Mesodermal cell (in vitro differentiated cells): Measurements from ENCODE around the gene AGAP1.
"Not testable (repeated sequence)": the region's sequence is repeated elsewhere in the genome, so short reads cannot be mapped to it uniquely, and the experiment has no call there.

Experiments
- H3K27ac ChIP-seq: 2 replicates; pipeline ENCODE4 v1.7.0; 2013; ENCODE audit warnings: mild to moderate bottlenecking, low read depth, low read length, moderate library complexity; ENCODE audit not compliant: severe bottlenecking
- H3K36me3 ChIP-seq: 2 replicates; pipeline ENCODE4 v1.7.1; 2013; ENCODE audit warnings: mild to moderate bottlenecking, low read length, moderate library complexity; ENCODE audit not compliant: control insufficient read depth, insufficient read depth
- H3K4me1 ChIP-seq: one replicate; pipeline ENCODE4 v1.7.1; 2013; ENCODE audit warnings: mild to moderate bottlenecking, low read length; ENCODE audit not compliant: insufficient read depth, control insufficient read depth, poor library complexity, severe bottlenecking
- H3K4me3 ChIP-seq: 2 replicates; pipeline ENCODE4 v1.7.0; 2013; ENCODE audit warnings: low read length, control low read depth, mild to moderate bottlenecking; ENCODE audit not compliant: insufficient read depth, poor library complexity, severe bottlenecking; ENCODE audit errors: extremely low read depth
- H3K9me3 ChIP-seq: 2 replicates; pipeline ENCODE4 v1.7.1; 2013; ENCODE audit warnings: mild to moderate bottlenecking, low read length, moderate library complexity; ENCODE audit not compliant: control insufficient read depth
- WGBS, 2 experiments: methylation state at CpG; one replicate each; pipeline ENCODE4 v1.1.5; 2013; ENCODE audit warnings: missing lambda C conversion rate in 2 of 2; ENCODE audit not compliant: insufficient coverage in 2 of 2; 5-methylcytosine and 5-hydroxymethylcytosine counted together

The AGAP1 gene

DNA sequence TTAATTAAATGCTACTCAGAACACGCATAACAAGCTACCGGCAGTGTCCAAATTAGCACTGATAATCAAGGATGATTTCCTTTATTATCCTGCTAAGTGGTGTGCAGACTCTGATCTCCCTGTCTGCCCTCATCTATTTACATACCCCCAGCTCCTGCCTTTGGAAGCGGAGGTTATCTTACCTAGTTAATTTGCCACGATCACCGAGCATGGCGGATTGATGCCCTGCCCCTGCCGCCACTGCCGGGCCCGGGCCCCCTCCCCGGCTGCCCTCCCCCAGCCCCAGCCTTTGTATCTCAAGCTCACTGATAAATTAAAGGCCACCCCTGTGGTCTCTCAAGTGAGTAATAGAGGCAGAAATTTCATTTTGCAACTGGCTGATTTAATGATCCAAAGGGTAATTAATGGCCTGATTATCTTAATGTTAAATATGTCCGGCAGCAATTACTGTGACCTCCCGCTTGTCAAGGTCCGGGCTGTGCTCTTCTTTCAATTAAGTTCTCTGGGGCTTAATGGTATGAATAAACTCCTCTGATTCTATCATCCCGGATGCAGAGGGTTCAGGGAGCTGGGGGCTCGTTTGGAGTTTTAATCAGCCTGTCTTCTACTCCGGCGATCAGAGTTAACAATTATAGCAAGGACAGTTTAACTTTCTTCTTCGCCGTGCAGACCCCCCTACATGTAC, 560.9 kb downstream of the AGAP1 start:
- H3K27ac ChIP-seq = no peak overlapping the region
- WGBS, 2 experiments = 74 to 75% methylated on average over 11 to 15 of the region's 19 CpGs

DNA sequence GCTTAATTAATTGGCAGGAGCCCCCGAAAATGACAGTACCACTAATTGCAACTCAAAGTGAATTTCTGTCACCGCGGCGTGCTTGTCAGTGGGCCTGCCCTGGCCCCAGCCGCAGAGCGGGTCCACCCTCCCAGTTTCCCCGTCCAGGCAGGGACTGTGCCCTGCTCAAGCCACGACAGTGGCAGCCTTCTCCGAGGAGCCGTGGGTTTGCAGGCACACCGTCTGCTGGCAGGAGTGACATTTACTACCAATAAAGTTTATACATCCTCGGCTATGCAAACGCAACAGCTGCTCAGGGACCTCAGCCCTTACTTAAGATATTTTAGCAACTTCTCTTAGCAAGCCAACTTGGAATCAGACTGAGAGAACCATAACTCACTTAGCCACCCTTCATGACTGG, 561.6 kb downstream of the AGAP1 start:
- Histone ChIP-seq H3K27ac (no peak overlapping the region), H3K4me3 (no peak overlapping the region), H3K9me3 (peaks cover 16% of the 10 kb centered on the region), H3K4me1 (no peaks in the 10 kb centered on the region), H3K36me3 (peaks cover 38% of the 10 kb centered on the region)
- 91 to 92% methylated on average over 13 of the region's 13 CpGs for WGBS, 2 experiments

More for the DNA sequence above, 560.9 kb downstream of the AGAP1 start:
- H3K36me3 ChIP-seq = peaks cover 38% of the 10 kb centered on the region
- H3K4me3 ChIP-seq = no peak overlapping the region
- peaks cover 16% of the 10 kb centered on the region for H3K9me3 ChIP-seq
- H3K4me1 ChIP-seq = no peaks in the 10 kb centered on the region

DNA sequence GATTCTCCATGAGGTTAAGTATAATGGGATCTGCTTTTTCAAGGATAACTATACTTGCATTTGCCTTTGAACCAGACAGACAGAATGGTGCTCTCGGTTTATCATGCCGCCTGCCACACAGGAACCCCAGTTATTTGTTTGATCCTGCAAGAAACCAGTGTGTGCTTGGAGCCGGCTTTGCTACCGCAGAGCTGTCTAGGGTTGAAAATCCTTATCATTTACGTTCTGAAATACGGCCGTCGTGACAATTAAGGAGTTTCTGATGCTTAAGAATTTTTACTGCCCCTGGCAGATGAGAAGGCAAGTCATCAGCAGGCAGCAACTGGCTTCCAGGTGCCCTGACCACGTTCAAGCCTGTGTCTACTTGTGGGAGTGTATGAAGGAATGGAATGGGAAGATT, 562.3 kb downstream of the AGAP1 start:
- H3K27ac ChIP-seq = no peak overlapping the region
- H3K4me1 ChIP-seq = no peaks in the 10 kb centered on the region
- H3K9me3 ChIP-seq = peaks cover 16% of the 10 kb centered on the region
- H3K36me3 ChIP-seq = peaks cover 38% of the 10 kb centered on the region
- whole genome bisulfite sequencing, 2 experiments = 91 to 94% methylated on average over 9 of the region's 9 CpGs
- H3K4me3 ChIP-seq = no peak overlapping the region

GRCh38 chr2:236057375-236057774, 563.5 kb downstream of the AGAP1 start:
- Histone ChIP-seq H3K4me3 (no peak overlapping the region), H3K9me3 (peaks cover 16% of the 10 kb centered on the region), H3K27ac (no peak overlapping the region), H3K4me1 (no peaks in the 10 kb centered on the region), H3K36me3 (peaks cover 35% of the 10 kb centered on the region)
- WGBS, 2 experiments = 95 to 96% methylated on average over 3 to 4 of the region's 4 CpGs

GRCh38 chr2:236061497-236061896, 567.7 kb downstream of the AGAP1 start:
- Histone ChIP-seq H3K27ac (no peak overlapping the region), H3K4me3 (no peak overlapping the region), H3K36me3 (peaks cover 29% of the 10 kb centered on the region), H3K4me1 (no peaks in the 10 kb centered on the region), H3K9me3 (peaks cover 16% of the 10 kb centered on the region)
- WGBS, 2 experiments = 34 to 52% methylated on average over 5 to 6 of the region's 9 CpGs

DNA sequence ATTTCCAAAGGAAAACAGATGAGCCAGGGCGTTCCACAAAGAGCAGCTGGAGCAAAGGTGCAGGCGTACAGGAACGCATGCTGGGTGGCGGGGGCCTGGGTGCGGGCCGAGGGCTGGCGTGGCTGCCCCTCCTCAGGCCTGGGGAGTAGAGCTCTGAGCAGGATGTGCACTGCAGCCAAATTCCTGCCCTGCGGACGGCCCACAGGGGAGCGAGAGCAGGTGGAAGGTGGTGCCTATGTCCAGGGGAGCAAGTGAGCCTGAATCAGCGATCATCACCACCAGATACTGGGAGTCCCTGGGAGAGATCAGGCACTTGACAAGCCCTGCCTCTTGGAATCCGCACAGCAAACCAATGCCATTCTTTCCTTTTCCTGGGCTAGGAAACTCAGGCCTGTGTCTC, 568.1 kb downstream of the AGAP1 start:
- Histone ChIP-seq H3K36me3 (peaks cover 25% of the 10 kb centered on the region), H3K9me3 (peaks cover 16% of the 10 kb centered on the region)
- 73 to 76% methylated on average over 6 to 11 of the region's 12 CpGs for WGBS, 2 experiments

DNA sequence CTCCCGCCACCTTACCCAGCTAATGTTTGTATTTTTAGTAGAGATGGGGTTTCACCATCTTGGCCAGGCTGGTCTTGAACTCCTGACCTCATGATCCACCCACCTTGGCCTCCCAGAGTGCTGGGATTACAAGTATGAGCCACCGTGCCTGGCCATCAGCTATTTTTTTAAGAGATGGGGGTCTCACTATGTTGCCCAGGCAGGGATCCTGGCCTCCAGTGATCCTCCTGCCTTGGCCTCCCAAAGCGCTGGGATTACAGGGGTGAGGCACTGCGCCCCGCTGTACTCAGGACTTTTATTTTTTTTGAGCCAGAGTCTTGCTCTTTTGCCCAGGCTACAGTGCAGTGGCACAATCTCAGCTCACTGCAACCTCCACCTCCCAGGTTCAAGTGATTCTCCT, 569.0 kb downstream of the AGAP1 start:
- 91 to 92% methylated on average over 4 of the region's 5 CpGs for WGBS, 2 experiments
- H3K4me1 ChIP-seq, H3K4me3 ChIP-seq, H3K9me3 ChIP-seq, H3K27ac ChIP-seq: not testable (repeated sequence)
- H3K36me3 ChIP-seq = peaks cover 16% of the 10 kb centered on the region

More for the DNA sequence above, 568.1 kb downstream of the AGAP1 start:
- no peaks in the 10 kb centered on the region for H3K4me1 ChIP-seq
- H3K27ac ChIP-seq = no peak overlapping the region
- H3K4me3 ChIP-seq = no peak overlapping the region

DNA sequence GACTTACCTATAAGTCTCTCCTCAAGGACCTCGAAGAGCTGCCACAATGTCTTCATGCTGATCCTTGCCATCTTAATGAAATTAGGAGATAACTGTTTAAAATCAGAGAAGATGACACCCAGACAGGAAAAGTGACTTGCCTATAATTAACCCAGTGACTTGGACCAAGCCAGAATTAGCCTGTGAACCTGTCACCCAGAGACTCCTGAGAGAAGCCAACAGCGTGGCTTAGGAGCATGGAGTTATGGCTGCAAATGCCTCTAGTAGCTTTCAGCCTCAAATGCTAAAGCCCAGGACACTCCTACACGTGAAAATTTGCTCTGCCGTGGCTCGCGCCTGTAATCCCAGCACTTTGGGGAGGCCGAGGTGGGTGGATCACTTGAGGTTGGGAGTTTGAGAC, 570.2 kb downstream of the AGAP1 start:
- no peaks in the 10 kb centered on the region for H3K4me1 ChIP-seq
- H3K36me3 ChIP-seq = peaks cover 4% of the 10 kb centered on the region
- H3K4me3 ChIP-seq = no peak overlapping the region
- WGBS, 2 experiments = 90 to 91% methylated on average over 6 to 7 of the region's 7 CpGs
- H3K9me3 ChIP-seq = no peaks in the 10 kb centered on the region
- no peak overlapping the region for H3K27ac ChIP-seq

GRCh38 chr2:236065314-236066160, 571.7 kb downstream of the AGAP1 start:
- WGBS, 2 experiments = 84 to 90% methylated on average over 14 to 15 of the region's 15 CpGs
- no peaks in the 10 kb centered on the region for H3K9me3 ChIP-seq
- peaks cover 4% of the 10 kb centered on the region for H3K36me3 ChIP-seq
- H3K27ac ChIP-seq = no peak overlapping the region
- H3K4me3 ChIP-seq = no peak overlapping the region
- no peaks in the 10 kb centered on the region for H3K4me1 ChIP-seq

DNA sequence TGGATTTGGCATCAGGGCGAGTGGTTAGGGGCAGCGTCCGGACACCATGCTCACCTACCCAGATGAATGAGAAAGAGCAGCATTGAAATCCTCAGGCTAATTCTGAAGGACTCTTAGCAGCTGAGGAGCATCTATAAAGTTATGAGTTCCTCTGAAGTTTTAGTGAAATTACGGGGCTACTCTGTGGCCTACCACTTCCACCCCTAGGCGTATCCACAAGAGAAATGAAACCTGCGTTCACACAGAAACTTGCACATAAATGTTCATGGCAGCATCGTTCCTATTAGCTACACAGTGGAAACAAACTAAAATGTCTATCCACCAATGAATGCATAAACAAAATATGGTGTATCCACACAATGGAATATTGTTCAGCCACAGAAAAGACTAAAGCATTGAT, 576.4 kb downstream of the AGAP1 start:
- Histone ChIP-seq H3K9me3 (no peaks in the 10 kb centered on the region), H3K36me3 (peaks cover 3% of the 10 kb centered on the region), H3K4me1 (no peaks in the 10 kb centered on the region), H3K4me3 (no peak overlapping the region), H3K27ac (no peak overlapping the region)
- 88 to 95% methylated on average over 7 of the region's 7 CpGs for WGBS, 2 experiments

DNA sequence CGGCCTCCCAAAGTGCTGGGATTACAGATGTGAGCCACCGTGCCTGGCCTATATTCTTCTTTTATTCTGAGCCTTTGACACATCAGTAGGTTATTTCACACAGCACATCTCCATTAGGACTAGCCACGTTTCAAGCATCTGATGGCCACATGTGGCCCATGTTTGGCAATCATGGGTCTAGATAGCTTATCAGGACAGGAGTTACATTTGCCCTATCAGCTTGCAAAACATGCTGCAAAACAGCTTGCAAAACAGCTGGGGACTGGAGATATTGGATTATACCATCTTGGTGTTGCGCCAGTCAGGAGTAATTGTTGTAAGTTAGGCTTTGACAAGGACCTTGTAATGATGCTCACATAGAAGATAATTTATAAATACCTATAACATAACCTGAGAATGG, 579.4 kb downstream of the AGAP1 start:
- H3K36me3 ChIP-seq = no peaks in the 10 kb centered on the region
- no peaks in the 10 kb centered on the region for H3K4me1 ChIP-seq
- 91% methylated on average over 3 of the region's 4 CpGs for WGBS, 2 experiments
- no peaks in the 10 kb centered on the region for H3K9me3 ChIP-seq
- H3K4me3 ChIP-seq = no peak overlapping the region
- H3K27ac ChIP-seq = no peak overlapping the region
